Fibroblast of pulmonary artery (primary cell): Measurements from ENCODE around the gene CHMP4A.

ENCODE experiments used
- DNase-seq: peaks from one replicate; pipeline ENCODE4 v3.0.0-alpha.2; 2010; ENCODE audit warnings: low read depth
- H3K4me3 ChIP-seq: replicated peaks from 2 replicates; pipeline ENCODE4 v1.5.1; 2011; ENCODE audit warnings: low read depth, mild to moderate bottlenecking, control low read depth, low read length, moderate library complexity
- CTCF ChIP-seq: IDR thresholded peaks from 2 replicates; pipeline ENCODE4 v1.5.1; 2011; ENCODE audit warnings: mild to moderate bottlenecking, control low read depth, low read length, inconsistent platforms; ENCODE audit errors: missing control alignments

Gene CHMP4A

GRCh38 chr14:24196071-24197055 lies 16.9 kb downstream of the CHMP4A start:
- TF ChIP-seq CTCF: no peak
- H3K4me3 ChIP-seq: peak overlapping the region; percentile 88
- DNase-seq: peak; percentile 15

- no peak for TF ChIP-seq CTCF
- peak within 1 kb of the TSS; percentile 88 for H3K4me3 ChIP-seq
- DNase-seq: peak; percentile 87
These were observed 17.9 kb downstream of the CHMP4A start, which contains the start of gene TM9SF1 for GRCh38 chr14:24195186-24196070. TSS of gene TM9SF1 (minus strand) at chr14:24195441. CDS start at chr14:24195019, 422 bp downstream.

- peak overlapping the region; percentile 88 for H3K4me3 ChIP-seq
- no peak for TF ChIP-seq CTCF
- no peak for DNase-seq
These were observed 18.5 kb downstream of the CHMP4A start for GRCh38 chr14:24194873-24195185.

- TF ChIP-seq CTCF: no peak
- peak overlapping the region; percentile 88 for H3K4me3 ChIP-seq
- no peak for DNase-seq
These were observed 19.0 kb downstream of the CHMP4A start for GRCh38 chr14:24194186-24194872.

GRCh38 chr14:24192933-24193332 lies 20.4 kb downstream of the CHMP4A start:
- no peak overlapping the region for H3K4me3 ChIP-seq
- DNase-seq: no peak
- no peak for TF ChIP-seq CTCF

GRCh38 chr14:24190416-24190815 lies 22.9 kb downstream of the CHMP4A start:
- no peak overlapping the region for H3K4me3 ChIP-seq
- no peak for DNase-seq
- TF ChIP-seq CTCF: no peak
